ENCODE results near the gene CACNA2D3. TPM values are rescaled to one million over a fixed set of nuclear protein-coding genes. Genes with fewer than 3 reads are reported as not detected.

The CACNA2D3 gene
- total RNA-seq, 1 experiment from 2014 or later: 2.0 TPM

DNA sequence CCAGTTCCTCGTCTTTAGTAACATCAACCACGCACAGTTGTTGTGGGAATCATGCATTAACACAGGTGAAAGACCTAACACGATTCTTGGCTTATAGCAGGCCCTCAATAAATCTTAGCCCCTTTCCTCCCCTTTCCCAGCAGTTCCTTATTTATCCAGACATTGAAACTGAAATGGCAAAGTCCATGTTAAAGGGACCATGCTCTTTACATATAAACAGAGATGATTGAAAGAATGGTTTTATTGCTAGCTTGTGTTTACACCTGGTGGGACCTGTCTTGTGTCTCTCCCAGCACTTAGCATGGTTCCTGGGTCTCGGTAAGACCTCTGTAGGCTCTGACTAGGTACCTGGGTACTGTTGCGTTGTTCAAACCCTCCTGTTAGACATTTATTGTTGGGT, 553.7 kb downstream of the CACNA2D3 start:
- no peak for DNase-seq (ENCODE audit: low read depth)

- DNase-seq (ENCODE audit: low read depth): no peak
Observed at GRCh38 chr3:54681706-54682105, 559.4 kb downstream of the CACNA2D3 start.

- DNase-seq (ENCODE audit: low read depth): no peak
Observed at GRCh38 chr3:54685213-54685612, 562.9 kb downstream of the CACNA2D3 start.

- peak; percentile 48 for DNase-seq (ENCODE audit: low read depth)
Observed at GRCh38 chr3:54691289-54691771, 569.0 kb downstream of the CACNA2D3 start.

- peak; percentile 48 for DNase-seq (ENCODE audit: low read depth)
Observed at GRCh38 chr3:54696313-54696712, 574.0 kb downstream of the CACNA2D3 start.

- no peak for DNase-seq (ENCODE audit: low read depth)
Observed at GRCh38 chr3:54698054-54698453, 575.7 kb downstream of the CACNA2D3 start.

- no peak for DNase-seq (ENCODE audit: low read depth)
Observed at GRCh38 chr3:54703923-54704322, 581.6 kb downstream of the CACNA2D3 start.

DNA sequence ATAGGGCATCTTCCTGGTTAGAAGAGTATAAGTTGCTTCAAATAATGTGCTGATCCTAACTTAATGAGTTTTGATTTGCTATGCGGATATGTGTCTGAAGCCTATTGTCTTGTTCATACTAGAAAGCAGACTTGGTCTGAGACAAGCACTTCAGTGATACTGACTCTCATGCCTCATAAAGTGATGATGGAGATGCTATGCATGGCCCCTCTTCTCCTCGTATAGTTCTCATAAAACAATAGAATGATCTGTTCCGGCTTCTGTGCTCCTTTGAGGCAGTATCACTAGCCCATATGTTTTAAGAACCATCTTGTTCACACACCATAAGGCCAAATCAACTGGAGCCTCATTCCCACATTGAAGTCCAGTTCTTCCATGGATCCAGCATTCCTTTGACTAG, 583.4 kb downstream of the CACNA2D3 start:
- DNase-seq (ENCODE audit: low read depth): no peak

GRCh38 chr3:54706738-54707137, 584.4 kb downstream of the CACNA2D3 start:
- DNase-seq (ENCODE audit: low read depth): no peak

GRCh38 chr3:54709785-54710184, 587.4 kb downstream of the CACNA2D3 start:
- no peak for DNase-seq (ENCODE audit: low read depth)

- DNase-seq (ENCODE audit: low read depth): no peak
Observed at GRCh38 chr3:54710954-54711353, 588.6 kb downstream of the CACNA2D3 start.

DNA sequence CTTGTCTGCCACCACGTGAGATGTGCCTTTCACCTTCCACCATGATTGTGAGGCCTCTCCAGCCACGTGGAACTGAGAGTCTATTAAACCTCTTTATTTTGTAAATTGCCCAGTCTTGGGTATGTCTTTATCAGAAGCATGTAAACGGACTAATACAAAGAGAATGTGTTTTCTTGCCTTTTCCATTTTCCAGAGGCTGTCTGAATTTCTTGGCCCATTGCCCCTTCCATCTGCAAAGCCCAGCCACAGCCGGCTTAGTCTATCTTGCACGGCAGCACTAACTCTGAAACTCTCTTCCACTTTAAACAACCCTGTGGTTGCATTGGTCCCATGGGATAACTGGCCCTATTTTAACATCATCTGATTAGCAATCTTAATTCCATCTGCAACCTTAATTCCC, 590.2 kb downstream of the CACNA2D3 start:
- no peak for DNase-seq (ENCODE audit: low read depth)

DNA sequence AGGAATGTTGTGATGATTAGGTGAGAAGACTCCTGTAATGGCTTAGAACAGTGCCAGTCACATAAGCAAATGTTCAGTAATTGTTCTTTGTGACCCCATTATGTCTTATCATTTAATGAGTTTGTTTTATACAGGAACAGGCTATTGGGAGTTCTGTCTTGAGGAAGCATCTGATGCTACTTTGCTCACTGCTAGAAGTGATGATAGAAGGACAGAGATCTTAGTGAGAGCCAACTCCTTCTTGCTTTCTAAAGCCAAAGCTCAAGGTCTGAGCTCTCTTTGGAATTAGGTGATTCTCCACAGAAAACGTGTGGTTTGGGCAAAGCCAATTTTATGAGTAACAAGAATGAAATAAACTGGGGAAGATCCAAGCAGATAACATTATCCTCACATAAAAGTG, 590.7 kb downstream of the CACNA2D3 start:
- no peak for DNase-seq (ENCODE audit: low read depth)

GRCh38 chr3:54713455-54713854, 591.1 kb downstream of the CACNA2D3 start:
- no peak for DNase-seq (ENCODE audit: low read depth)

GRCh38 chr3:54714035-54714434, 591.7 kb downstream of the CACNA2D3 start:
- no peak for DNase-seq (ENCODE audit: low read depth)

GRCh38 chr3:54717506-54717905, 595.2 kb downstream of the CACNA2D3 start:
- no peak for DNase-seq (ENCODE audit: low read depth)

GRCh38 chr3:54719914-54720313, 597.6 kb downstream of the CACNA2D3 start:
- no peak for DNase-seq (ENCODE audit: low read depth)

GRCh38 chr3:54720604-54721003, 598.3 kb downstream of the CACNA2D3 start:
- no peak for DNase-seq (ENCODE audit: low read depth)

GRCh38 chr3:54731732-54732445, 609.5 kb downstream of the CACNA2D3 start:
- no peak for DNase-seq (ENCODE audit: low read depth)

- no peak for DNase-seq (ENCODE audit: low read depth)
Observed at GRCh38 chr3:54733106-54734006, 611.0 kb downstream of the CACNA2D3 start.

DNA sequence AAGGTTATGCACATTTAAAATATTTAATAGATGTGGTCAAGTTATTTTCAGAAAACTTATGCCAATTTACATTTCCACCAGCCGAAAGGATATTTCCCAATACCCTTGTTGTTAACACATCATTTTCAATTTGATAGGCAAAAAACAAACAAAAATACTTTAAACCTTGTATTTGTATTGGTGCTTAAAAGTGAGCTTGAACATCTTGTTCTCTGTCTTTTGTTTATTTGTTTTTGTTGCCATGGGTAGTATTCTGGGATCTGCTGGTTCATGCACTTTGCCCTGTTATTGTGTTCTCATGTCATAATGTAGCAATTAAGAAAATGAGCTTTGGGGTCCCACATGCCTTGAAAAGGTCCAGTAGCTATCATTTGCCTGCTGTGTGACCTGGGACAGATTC, 614.1 kb downstream of the CACNA2D3 start:
- DNase-seq (ENCODE audit: low read depth): no peak

- no peak for DNase-seq (ENCODE audit: low read depth)
Observed at GRCh38 chr3:54743755-54744154, 621.4 kb downstream of the CACNA2D3 start.

- DNase-seq (ENCODE audit: low read depth): no peak
Observed at GRCh38 chr3:54744291-54744690, 621.9 kb downstream of the CACNA2D3 start.
